NCI-H460 (cell line): Measurements from ENCODE around the gene ZDBF2. TPM values are rescaled to one million over a fixed set of nuclear protein-coding genes. Genes with fewer than 3 reads are reported as not detected.
"Not testable (repeated sequence)": the region's sequence is repeated elsewhere in the genome, so short reads cannot be mapped to it uniquely, and the experiment has no call there.

Source experiments
- DNase-seq: peaks from one replicate; pipeline ENCODE4 v3.0.0-alpha.2; 2016; ENCODE audit warnings: low read depth; ENCODE audit errors: extremely low read depth
- small RNA-seq, 2 experiments: library from RNA; depleted of rRNA; stranded (forward); fragments of <200 nt; gene quantifications; one replicate each; pipeline ENCODE3, GENCODE V24; 2014
- total RNA-seq: library from RNA; depleted of rRNA; stranded (reverse); fragments of >200 nt; shearing (Covaris generic); gene quantifications from 2 replicates; pipeline ENCODE4 v1.2.3, GENCODE V29; 2014; rRNA removed

ZDBF2 gene
- total RNA-seq, 1 experiment from 2014 or later = 14.7 TPM

- no peak for DNase-seq
Measured at GRCh38 chr2:206316141-206316540, 41.7 kb downstream of the ZDBF2 start.

GRCh38 chr2:206323033-206323432 lies 48.6 kb downstream of the ZDBF2 start:
- DNase-seq = no peak

GRCh38 chr2:206323486-206323885 lies 49.0 kb downstream of the ZDBF2 start:
- DNase-seq = no peak

GRCh38 chr2:206324869-206325268 lies 50.4 kb downstream of the ZDBF2 start:
- no peak for DNase-seq

GRCh38 chr2:206328974-206329373 lies 54.5 kb downstream of the ZDBF2 start:
- DNase-seq = no peak

- DNase-seq = no peak
Measured at GRCh38 chr2:206336861-206337260, 62.4 kb downstream of the ZDBF2 start.

GRCh38 chr2:206337956-206338355 lies 63.5 kb downstream of the ZDBF2 start:
- no peak for DNase-seq

GRCh38 chr2:206341396-206341795 lies 66.9 kb downstream of the ZDBF2 start:
- no peak for DNase-seq

GRCh38 chr2:206343144-206343543 lies 68.7 kb downstream of the ZDBF2 start:
- no peak for DNase-seq

GRCh38 chr2:206343816-206344215 lies 69.4 kb downstream of the ZDBF2 start:
- DNase-seq = no peak

- DNase-seq = no peak
Measured at GRCh38 chr2:206345606-206346005, 71.1 kb downstream of the ZDBF2 start.

GRCh38 chr2:206349375-206349774 lies 74.9 kb downstream of the ZDBF2 start:
- no peak for DNase-seq

- no peak for DNase-seq
Measured at GRCh38 chr2:206352571-206352970, 78.1 kb downstream of the ZDBF2 start.

GRCh38 chr2:206353685-206354084 lies 79.2 kb downstream of the ZDBF2 start:
- no peak for DNase-seq

- no peak for DNase-seq
Measured at GRCh38 chr2:206354129-206354528, 79.7 kb downstream of the ZDBF2 start.

- not testable (repeated sequence) for DNase-seq
Measured at GRCh38 chr2:206356840-206357239, 82.4 kb downstream of the ZDBF2 start.

GRCh38 chr2:206360840-206361239 lies 86.4 kb downstream of the ZDBF2 start:
- not testable (repeated sequence) for DNase-seq

GRCh38 chr2:206361407-206362045 lies 87.1 kb downstream of the ZDBF2 start:
- DNase-seq = no peak

Small RNA genes lying within 50 kb of the gene (small RNA-seq; reads per million reads assigned to genes)
- gene HMGN1P6 (0 reads per million in 2 experiments), gene RN7SKP260 (0 reads per million in 2 experiments)

Other genes starting within 250 kb of the ZDBF2 start
- 7.4 and 8.0 TPM in 2 replicates for gene INO80D, start 188.5 kb upstream of the ZDBF2 start, total RNA-seq
- gene NDUFS1, start 115.2 kb upstream of the ZDBF2 start, total RNA-seq = 194 and 203 TPM in 2 replicates
- gene EEF1B2, start 114.8 kb upstream of the ZDBF2 start, total RNA-seq = 1,212 and 1,353 TPM in 2 replicates
- 17.6 and 24.6 TPM in 2 replicates for gene ADAM23, start 168.9 kb downstream of the ZDBF2 start, total RNA-seq